CD14-positive monocyte (primary cell): ENCODE measurements around the gene B4GALT7. TPM values are rescaled to one million over a fixed set of nuclear protein-coding genes. Genes with fewer than 3 reads are reported as not detected.
A peak's percentile ranks its signal among the peaks of the same experiment; 100 is the strongest.

ENCODE experiments used
- DNase-seq, 3 donors: peaks; one replicate each; pipeline ENCODE4 v3.0.0-alpha.2; 2011 to 2022
- H2AFZ ChIP-seq: 2 replicates; pipeline ENCODE4 v1.6.0; 2012; ENCODE audit warnings: mild to moderate bottlenecking, low read depth, low read length, inconsistent platforms; ENCODE audit not compliant: insufficient read depth, poor library complexity, severe bottlenecking
- H3K27ac ChIP-seq, 2 donors: 1 replicate in 1 of 2; 2 replicates in 1 of 2; pipeline ENCODE4 v1.5.1; 2012 to 2013; ENCODE audit warnings: low read length in 2 of 2, control low read depth in 1 of 2, inconsistent platforms in 1 of 2, low read depth in 1 of 2, mild to moderate bottlenecking in 1 of 2
- H3K27me3 ChIP-seq, 2 donors: one replicate each; pipeline versions ENCODE4 v1.6.0 to v1.6.1; 2011 to 2013; ENCODE audit warnings: low read length in 2 of 2; ENCODE audit not compliant: control insufficient read depth in 2 of 2, insufficient read depth in 2 of 2
- H3K36me3 ChIP-seq, 2 donors: replicated peaks in 1 of 2; 1 replicate in 1 of 2; 2 replicates in 1 of 2; pipeline versions ENCODE4 v1.5.1 to v1.6.1; 2012 to 2013; ENCODE audit warnings: low read length in 2 of 2, control low read depth in 1 of 2, inconsistent platforms in 1 of 2, mild to moderate bottlenecking in 1 of 2; ENCODE audit not compliant: insufficient read depth in 2 of 2, control insufficient read depth in 1 of 2
- H3K4me1 ChIP-seq, 2 donors: 1 replicate in 1 of 2; 2 replicates in 1 of 2; pipeline versions ENCODE4 v1.5.1 to v1.6.1; 2012 to 2013; ENCODE audit warnings: low read length in 2 of 2, control low read depth in 1 of 2, inconsistent platforms in 1 of 2, mild to moderate bottlenecking in 1 of 2, moderate library complexity in 1 of 2; ENCODE audit not compliant: insufficient read depth in 2 of 2, control insufficient read depth in 1 of 2
- H3K4me2 ChIP-seq: replicated peaks from 2 replicates; pipeline ENCODE3; 2012; ENCODE audit warnings: low read length, moderate library complexity, mild to moderate bottlenecking; ENCODE audit not compliant: poor library complexity, severe bottlenecking; ENCODE audit errors: extremely low read depth
- H3K4me3 ChIP-seq, 3 experiments: fragments of 200-600 bp in 1 of 3; sonication (generic) in 1 of 3; replicated peaks in 1 of 3; 1 replicate in 2 of 3; 2 replicates in 1 of 3; pipeline ENCODE4 v1.5.1; 2011 to 2013; ENCODE audit warnings: low read length in 3 of 3, mild to moderate bottlenecking in 3 of 3, control low read depth in 2 of 3, low read depth in 2 of 3, inconsistent platforms in 1 of 3, moderate library complexity in 1 of 3
- H3K79me2 ChIP-seq: 2 replicates; pipeline ENCODE4 v1.6.0; 2012; ENCODE audit warnings: mild to moderate bottlenecking, control low read depth, inconsistent platforms, low read length, moderate library complexity; ENCODE audit not compliant: insufficient read depth
- H3K9ac ChIP-seq: 2 replicates; pipeline ENCODE4 v1.6.0; 2017; ENCODE audit warnings: low read length, mild to moderate bottlenecking; ENCODE audit not compliant: insufficient read depth, poor library complexity, severe bottlenecking
- H3K9me3 ChIP-seq, 2 donors: replicated peaks in 1 of 2; 1 replicate in 1 of 2; 2 replicates in 1 of 2; pipeline versions ENCODE4 v1.5.1 to v1.6.1; 2012 to 2013; ENCODE audit warnings: low read length in 2 of 2, control low read depth in 1 of 2; ENCODE audit not compliant: control insufficient read depth in 1 of 2, insufficient read depth in 1 of 2
- H4K20me1 ChIP-seq: 2 replicates; pipeline ENCODE4 v1.6.0; 2012; ENCODE audit warnings: mild to moderate bottlenecking, low read length, control low read depth, moderate library complexity; ENCODE audit not compliant: insufficient read depth
- H3K27ac Mint-ChIP-seq, 7 donors: one replicate each; pipeline ENCODE4 v1.8.0; 2020; ENCODE audit warnings: mild to moderate bottlenecking in 7 of 7, mixed read lengths in 7 of 7, moderate library complexity in 6 of 7, inconsistent platforms in 2 of 7
- H3K27me3 Mint-ChIP-seq, 3 donors: one replicate each; pipeline ENCODE4 v1.8.0; 2021 to 2022; ENCODE audit warnings: low read depth in 3 of 3, mild to moderate bottlenecking in 3 of 3, mixed read lengths in 3 of 3, moderate library complexity in 3 of 3, inconsistent platforms in 1 of 3
- H3K36me3 Mint-ChIP-seq, 2 donors: one replicate each; pipeline ENCODE4 v1.8.0; 2020; ENCODE audit warnings: mixed read lengths in 2 of 2, inconsistent platforms in 1 of 2, mild to moderate bottlenecking in 1 of 2
- H3K4me1 Mint-ChIP-seq: one replicate; pipeline ENCODE4 v1.8.0; 2020; ENCODE audit warnings: mild to moderate bottlenecking, mixed read lengths
- H3K4me3 Mint-ChIP-seq, 2 donors: one replicate each; pipeline ENCODE4 v1.8.0; 2020; ENCODE audit warnings: mild to moderate bottlenecking in 2 of 2, mixed read lengths in 2 of 2, moderate library complexity in 1 of 2
- H3K9me3 Mint-ChIP-seq, 7 donors: one replicate each; pipeline ENCODE4 v1.8.0; 2020 to 2022; ENCODE audit warnings: mixed read lengths in 7 of 7, mild to moderate bottlenecking in 6 of 7, moderate library complexity in 6 of 7, inconsistent platforms in 2 of 7
- CTCF ChIP-seq: fragments of 200-600 bp; IDR thresholded peaks from one replicate; pipeline ENCODE4 v1.8.0; 2022; ENCODE audit warnings: antibody characterized with exemption, mild to moderate bottlenecking
- WGBS: methylation state at CpG from one replicate; pipeline ENCODE4 v1.1.5; 2013; ENCODE audit warnings: missing lambda C conversion rate; ENCODE audit not compliant: insufficient coverage; 5-methylcytosine and 5-hydroxymethylcytosine counted together
- intact Hi-C, 2 donors: fragments of 100-400 bp; cut with micrococcal nuclease; formaldehyde crosslinking; loops; one replicate each; pipeline versions ENCODE4 v1.15.0 to v1.15.1; 2023
- polyA plus RNA-seq, 3 donors: library from polyadenylated mRNA; depleted of rRNA in 1 of 3; unstranded in 2 of 3; stranded (reverse) in 1 of 3; fragments of 300-500 nt in 2 of 3; fragments of >200 nt in 1 of 3; fragmentation: Illumina TruSeq in 2 of 3; gene quantifications; 1 replicate in 2 of 3; 2 replicates in 1 of 3; pipeline ENCODE4 v1.2.3, GENCODE V29; 2012 to 2021

Gene B4GALT7
- polyA plus RNA-seq, 3 donors = 15.6 to 21.7 (median 18.8) TPM

GRCh38 chr5:177592905-177593304 lies 7.0 kb upstream of the B4GALT7 start:
- H3K9ac ChIP-seq = peak overlapping the region; percentile 85
- H4K20me1 ChIP-seq = peaks cover 36% of the 10 kb centered on the region
- peaks cover 24% of the 10 kb centered on the region for H3K79me2 ChIP-seq
- H3K4me3 Mint-ChIP-seq = peak overlapping the region; percentile 100
- peak overlapping the region; percentile 80 to 90 (median 87) for H3K4me3 ChIP-seq
- peaks cover 33 to 38% of the 10 kb centered on the region in 2 donors for H3K36me3 Mint-ChIP-seq
- peaks cover 33 to 39% of the 10 kb centered on the region in 2 donors for H3K36me3 ChIP-seq
- H3K9me3 ChIP-seq = no peaks in the 10 kb centered on the region
- peak overlapping the region; percentile 92 for H3K4me2 ChIP-seq
- H2AFZ ChIP-seq = peak overlapping the region; percentile 89
- H3K4me1 Mint-ChIP-seq = peaks cover 26% of the 10 kb centered on the region
- no peak for DNase-seq
- H3K27me3 ChIP-seq = peaks cover 3 to 9% of the 10 kb centered on the region in 2 donors
- TF ChIP-seq CTCF = no peak
- no peaks in the 10 kb centered on the region for H3K9me3 Mint-ChIP-seq
- peak overlapping the region in 1 of 2 donors; percentile 85 for H3K27ac ChIP-seq
- H3K27ac Mint-ChIP-seq = peak overlapping the region in 6 of 7 donors; percentile 92 to 98 (median 96)
- intact Hi-C loops = loop anchor here (10.0 kb wide), 2 partner anchors 278 to 288 kb away; partner anchors contain the start of genes MXD3 (in 1 of the 2), PRELID1 (in 1 of the 2) and RAB24 (in 1 of the 2)
- WGBS = 90% methylated on average over 2 of the region's 13 CpGs
- H3K4me1 ChIP-seq = peaks cover 16 to 25% of the 10 kb centered on the region in 2 donors
- H3K27me3 Mint-ChIP-seq = peaks cover 10 to 20% (median 11%) of the 10 kb centered on the region in 3 donors

- Mint-ChIP-seq H3K27me3 (peaks cover 7 to 16% (median 9%) of the 10 kb centered on the region in 3 donors), H3K4me1 (peaks cover 29% of the 10 kb centered on the region), H3K36me3 (peaks cover 33 to 38% of the 10 kb centered on the region in 2 donors), H3K4me3 (no peak overlapping the region), H3K27ac (peak overlapping the region in 2 of 7 donors; percentile 5 to 10), H3K9me3 (no peaks in the 10 kb centered on the region)
- H4K20me1 ChIP-seq = peaks cover 36% of the 10 kb centered on the region
- DNase-seq = no peak
- H3K27ac ChIP-seq = no peak overlapping the region
- no peak overlapping the region for H3K9ac ChIP-seq
- 42% methylated on average over 3 of the region's 3 CpGs for WGBS
- no peak overlapping the region for H3K4me3 ChIP-seq
- peaks cover 24% of the 10 kb centered on the region for H3K79me2 ChIP-seq
- peaks cover 33 to 39% of the 10 kb centered on the region in 2 donors for H3K36me3 ChIP-seq
- H2AFZ ChIP-seq = no peak overlapping the region
- no peak overlapping the region for H3K4me2 ChIP-seq
- peaks cover 3 to 7% of the 10 kb centered on the region in 2 donors for H3K27me3 ChIP-seq
- TF ChIP-seq CTCF = no peak
- H3K4me1 ChIP-seq = peaks cover 17 to 25% of the 10 kb centered on the region in 2 donors
- H3K9me3 ChIP-seq = no peaks in the 10 kb centered on the region
- intact Hi-C loops = loop anchor here (10.0 kb wide), 2 partner anchors 279 to 289 kb away; partner anchors contain the start of genes MXD3 (in 1 of the 2), PRELID1 (in 1 of the 2) and RAB24 (in 1 of the 2)
Observed at GRCh38 chr5:177593511-177593910, 6.4 kb upstream of the B4GALT7 start.
